SU-DHL-6 (cell line): ENCODE measurements around the gene MYO1D.

ENCODE experiments used
- H2AFZ ChIP-seq: fragments of 200-600 bp; sonication (generic); 2 replicates; pipeline ENCODE4 v1.6.1; 2014; ENCODE audit warnings: low read depth, mild to moderate bottlenecking, moderate library complexity, mixed read lengths, antibody characterized with exemption, low read length; ENCODE audit not compliant: severe bottlenecking
- H3F3A ChIP-seq: fragments of 200-600 bp; shearing (Covaris generic); 2 replicates; pipeline ENCODE4 v1.6.0; 2016; ENCODE audit warnings: antibody characterized with exemption, mild to moderate bottlenecking; ENCODE audit not compliant: insufficient read depth
- H3K27ac ChIP-seq: fragments of 200-600 bp; sonication (generic); 2 replicates; pipeline ENCODE4 v1.5.1; 2016; ENCODE audit warnings: low read depth, mild to moderate bottlenecking, low read length, moderate library complexity, mixed read lengths
- H3K27me3 ChIP-seq: fragments of 200-600 bp; sonication (generic), shearing (Covaris generic); 2 replicates; pipeline ENCODE4 v1.6.0; 2014; ENCODE audit warnings: mild to moderate bottlenecking, low read length
- H3K36me3 ChIP-seq: fragments of 200-600 bp; sonication (generic); 2 replicates; pipeline ENCODE4 v1.6.1; 2014; ENCODE audit warnings: mild to moderate bottlenecking, low read length, mixed read lengths
- H3K4me2 ChIP-seq: fragments of 300-600, 200-600 bp; shearing (Covaris generic), sonication (generic); 2 replicates; pipeline ENCODE4 v1.6.0; 2014; ENCODE audit warnings: low read length, low read depth, mild to moderate bottlenecking; ENCODE audit not compliant: poor library complexity, severe bottlenecking
- H3K4me3 ChIP-seq: fragments of 200-600 bp; sonication (generic); 2 replicates; pipeline ENCODE4 v1.5.1; 2014; ENCODE audit warnings: antibody characterized with exemption, low read length, mild to moderate bottlenecking, mixed read lengths; ENCODE audit not compliant: insufficient read depth, poor library complexity, severe bottlenecking
- H3K79me2 ChIP-seq: fragments of 200-600 bp; sonication (generic); 2 replicates; pipeline ENCODE4 v1.6.1; 2014; ENCODE audit warnings: mild to moderate bottlenecking, low read length, moderate library complexity; ENCODE audit not compliant: insufficient read depth
- H3K9ac ChIP-seq: fragments of 200-600 bp; sonication (generic); 2 replicates; pipeline ENCODE4 v1.7.0; 2014; ENCODE audit warnings: mild to moderate bottlenecking, low read length
- H3K9me2 ChIP-seq: fragments of 200-600 bp; sonication (generic); replicated peaks from 2 replicates; pipeline ENCODE4 v1.6.1; 2014; ENCODE audit warnings: low read length; ENCODE audit not compliant: insufficient read depth
- H3K9me3 ChIP-seq: fragments of 200-600 bp; sonication (generic); 2 replicates; pipeline ENCODE4 v1.6.1; 2014; ENCODE audit warnings: low read length, mixed read lengths; ENCODE audit not compliant: insufficient read depth
- H4K20me1 ChIP-seq: fragments of 200-600 bp; sonication (generic); 2 replicates; pipeline ENCODE4 v1.6.1; 2014; ENCODE audit warnings: low read depth, mild to moderate bottlenecking, antibody characterized with exemption, low read length, moderate library complexity, mixed read lengths
- EZH2phosphoT487 ChIP-seq: fragments of 200-600 bp; sonication (generic), shearing (Covaris generic); conservative IDR thresholded peaks from 2 replicates; pipeline ENCODE4 v1.6.1; 2018; ENCODE audit warnings: mild to moderate bottlenecking, antibody characterized with exemption, low read length, moderate library complexity, mixed read lengths
- TF ChIP-seq, protein P1 (sequence below): fragments of 200-600 bp; sonication (generic); IDR thresholded peaks from one replicate; pipeline ENCODE4 v1.5.1; 2017; ENCODE audit warnings: antibody characterized with exemption, mild to moderate bottlenecking, low read length, moderate library complexity; ENCODE audit not compliant: insufficient read depth, poor library complexity, severe bottlenecking

Gene MYO1D

DNA sequence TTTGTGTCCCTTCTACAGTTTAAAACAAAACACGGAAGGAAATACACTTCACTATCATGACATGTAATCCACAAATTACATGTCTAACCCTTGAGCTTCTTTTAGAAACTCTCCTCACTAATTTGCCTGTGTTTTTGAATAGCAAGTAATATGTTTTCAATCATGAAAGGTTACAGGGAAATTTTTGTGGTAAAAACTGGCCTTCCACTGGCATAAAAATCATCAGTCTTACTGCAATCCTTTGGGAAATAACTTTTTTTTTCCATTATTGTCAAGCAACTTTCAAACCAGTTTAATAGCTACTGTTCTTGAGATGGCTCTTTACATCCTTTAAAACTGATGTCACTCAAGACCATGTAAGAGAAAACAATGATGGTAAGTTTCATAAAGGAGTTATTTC lies 27.0 kb downstream of the MYO1D start:
- Histone ChIP-seq H3K9ac (no peak overlapping the region), H3K9me3 (no peaks in the 10 kb centered on the region), H4K20me1 (no peaks in the 10 kb centered on the region), H3F3A (no peaks in the 10 kb centered on the region), H3K79me2 (no peaks in the 10 kb centered on the region), H3K36me3 (no peaks in the 10 kb centered on the region), H3K27me3 (no peaks in the 10 kb centered on the region), H2AFZ (no peak overlapping the region), H3K9me2 (no peaks in the 10 kb centered on the region), H3K4me2 (no peak overlapping the region), H3K27ac (no peak overlapping the region), H3K4me3 (no peak overlapping the region)
- no peak for TF ChIP-seq EZH2phosphoT487
- TF ChIP-seq, protein P1, sequence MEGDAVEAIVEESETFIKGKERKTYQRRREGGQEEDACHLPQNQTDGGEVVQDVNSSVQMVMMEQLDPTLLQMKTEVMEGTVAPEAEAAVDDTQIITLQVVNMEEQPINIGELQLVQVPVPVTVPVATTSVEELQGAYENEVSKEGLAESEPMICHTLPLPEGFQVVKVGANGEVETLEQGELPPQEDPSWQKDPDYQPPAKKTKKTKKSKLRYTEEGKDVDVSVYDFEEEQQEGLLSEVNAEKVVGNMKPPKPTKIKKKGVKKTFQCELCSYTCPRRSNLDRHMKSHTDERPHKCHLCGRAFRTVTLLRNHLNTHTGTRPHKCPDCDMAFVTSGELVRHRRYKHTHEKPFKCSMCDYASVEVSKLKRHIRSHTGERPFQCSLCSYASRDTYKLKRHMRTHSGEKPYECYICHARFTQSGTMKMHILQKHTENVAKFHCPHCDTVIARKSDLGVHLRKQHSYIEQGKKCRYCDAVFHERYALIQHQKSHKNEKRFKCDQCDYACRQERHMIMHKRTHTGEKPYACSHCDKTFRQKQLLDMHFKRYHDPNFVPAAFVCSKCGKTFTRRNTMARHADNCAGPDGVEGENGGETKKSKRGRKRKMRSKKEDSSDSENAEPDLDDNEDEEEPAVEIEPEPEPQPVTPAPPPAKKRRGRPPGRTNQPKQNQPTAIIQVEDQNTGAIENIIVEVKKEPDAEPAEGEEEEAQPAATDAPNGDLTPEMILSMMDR = no peak

DNA sequence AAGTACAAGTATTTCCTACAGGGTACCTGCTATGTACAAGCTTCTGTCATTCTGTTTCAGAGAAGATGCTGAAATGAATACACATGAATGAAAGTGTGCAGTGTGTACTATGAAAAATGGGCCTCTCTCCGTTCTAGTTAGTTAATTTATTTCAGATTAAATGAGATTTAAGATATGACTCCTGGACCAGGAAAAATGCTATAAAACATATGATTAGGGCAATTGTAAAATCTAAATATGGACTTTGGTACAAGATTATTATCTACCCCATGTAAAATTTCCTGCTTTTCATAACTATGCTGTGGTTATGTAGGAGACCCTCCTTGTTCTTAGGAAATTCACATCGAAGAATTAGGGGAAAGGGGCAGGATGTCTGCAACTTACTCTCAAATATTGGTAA lies 28.9 kb downstream of the MYO1D start:
- Histone ChIP-seq H2AFZ (no peak overlapping the region), H3K27ac (no peak overlapping the region), H3K27me3 (no peaks in the 10 kb centered on the region), H4K20me1 (no peaks in the 10 kb centered on the region), H3K9me2 (no peaks in the 10 kb centered on the region), H3F3A (no peaks in the 10 kb centered on the region), H3K9me3 (no peaks in the 10 kb centered on the region), H3K79me2 (no peaks in the 10 kb centered on the region), H3K9ac (no peak overlapping the region), H3K4me2 (no peak overlapping the region), H3K4me3 (no peak overlapping the region), H3K36me3 (no peaks in the 10 kb centered on the region)
- no peak for TF ChIP-seq EZH2phosphoT487
- TF ChIP-seq, protein P1 = no peak

DNA sequence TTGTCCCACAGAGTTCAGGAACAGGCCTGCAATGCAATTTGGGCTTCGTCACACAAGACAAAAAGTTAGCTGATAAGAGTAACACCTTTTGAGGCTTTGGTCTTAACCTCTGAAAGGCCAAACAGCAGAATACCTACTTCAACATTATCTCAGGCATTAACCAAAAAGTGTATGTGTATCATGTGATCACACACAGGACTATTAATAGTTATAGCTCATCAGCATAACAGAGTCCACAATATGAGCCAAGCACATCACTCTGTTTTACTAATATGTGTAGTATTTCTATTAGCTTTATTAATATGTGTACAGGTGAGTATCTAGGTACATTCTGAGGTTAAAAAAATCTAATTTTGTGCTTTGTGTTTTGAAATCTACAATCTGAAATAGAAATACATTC lies 30.8 kb downstream of the MYO1D start:
- no peak overlapping the region for H3K9ac ChIP-seq
- no peak overlapping the region for H3K4me2 ChIP-seq
- no peak overlapping the region for H3K27ac ChIP-seq
- no peaks in the 10 kb centered on the region for H3K79me2 ChIP-seq
- no peaks in the 10 kb centered on the region for H3K36me3 ChIP-seq
- H3K9me3 ChIP-seq = no peaks in the 10 kb centered on the region
- no peaks in the 10 kb centered on the region for H3K9me2 ChIP-seq
- H3F3A ChIP-seq = no peaks in the 10 kb centered on the region
- H2AFZ ChIP-seq = no peak overlapping the region
- H4K20me1 ChIP-seq = no peaks in the 10 kb centered on the region
- no peak overlapping the region for H3K4me3 ChIP-seq
- TF ChIP-seq, protein P1 = no peak
- no peak for TF ChIP-seq EZH2phosphoT487
- no peaks in the 10 kb centered on the region for H3K27me3 ChIP-seq
